ENCODE results near the gene CAPZB. TPM values are rescaled to one million over a fixed set of nuclear protein-coding genes. Genes with fewer than 3 reads are reported as not detected.

CAPZB gene
- total RNA-seq, 1 donor from 2014 or later, result 93.6 TPM

DNA sequence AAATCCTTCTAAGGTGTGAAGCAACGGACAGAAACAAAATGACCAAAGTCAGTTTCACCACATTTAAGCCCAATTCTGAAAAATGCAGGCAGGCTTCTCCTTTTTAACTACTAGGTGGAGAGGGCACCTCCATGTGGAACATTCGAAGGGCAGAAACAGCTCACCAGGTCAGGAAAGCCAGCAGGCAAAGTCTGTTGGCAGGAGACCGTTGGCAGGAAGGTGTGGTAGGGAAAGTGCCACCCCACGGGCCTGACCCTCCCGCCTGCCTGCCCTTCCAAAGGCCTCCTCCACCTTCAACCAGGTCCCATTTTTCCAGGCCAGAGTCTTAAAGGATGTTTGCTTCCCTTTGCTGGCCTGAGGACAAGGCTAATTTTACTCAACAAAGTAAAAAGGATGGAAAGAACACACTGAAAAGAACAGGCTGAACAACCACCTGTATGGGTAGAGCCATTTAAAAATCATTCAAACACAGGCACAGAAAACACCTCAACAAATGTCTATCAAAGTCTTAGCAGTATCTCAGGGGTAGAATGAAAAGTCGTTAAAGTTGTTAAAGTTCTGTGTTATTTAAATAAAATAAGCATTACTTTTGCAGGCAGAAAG, 26.4 kb downstream of the CAPZB start:
- Histone ChIP-seq H3K4me3 (ENCODE audit: low read depth, low read length) (no peak overlapping the region), H3K27me3 (ENCODE audit: control insufficient read depth, insufficient read depth, low read length) (no peaks in the 10 kb centered on the region), H3K36me3 (ENCODE audit: control insufficient read depth, insufficient read depth, low read length) (no peaks in the 10 kb centered on the region)
- TF ChIP-seq, protein P1, sequence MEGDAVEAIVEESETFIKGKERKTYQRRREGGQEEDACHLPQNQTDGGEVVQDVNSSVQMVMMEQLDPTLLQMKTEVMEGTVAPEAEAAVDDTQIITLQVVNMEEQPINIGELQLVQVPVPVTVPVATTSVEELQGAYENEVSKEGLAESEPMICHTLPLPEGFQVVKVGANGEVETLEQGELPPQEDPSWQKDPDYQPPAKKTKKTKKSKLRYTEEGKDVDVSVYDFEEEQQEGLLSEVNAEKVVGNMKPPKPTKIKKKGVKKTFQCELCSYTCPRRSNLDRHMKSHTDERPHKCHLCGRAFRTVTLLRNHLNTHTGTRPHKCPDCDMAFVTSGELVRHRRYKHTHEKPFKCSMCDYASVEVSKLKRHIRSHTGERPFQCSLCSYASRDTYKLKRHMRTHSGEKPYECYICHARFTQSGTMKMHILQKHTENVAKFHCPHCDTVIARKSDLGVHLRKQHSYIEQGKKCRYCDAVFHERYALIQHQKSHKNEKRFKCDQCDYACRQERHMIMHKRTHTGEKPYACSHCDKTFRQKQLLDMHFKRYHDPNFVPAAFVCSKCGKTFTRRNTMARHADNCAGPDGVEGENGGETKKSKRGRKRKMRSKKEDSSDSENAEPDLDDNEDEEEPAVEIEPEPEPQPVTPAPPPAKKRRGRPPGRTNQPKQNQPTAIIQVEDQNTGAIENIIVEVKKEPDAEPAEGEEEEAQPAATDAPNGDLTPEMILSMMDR (IDR thresholded peaks at IDR 0.05; ENCODE audit: insufficient read depth, low read length, poor library complexity, severe bottlenecking), result no peak
- no peak for DNase-seq (ENCODE audit: low read depth)

DNA sequence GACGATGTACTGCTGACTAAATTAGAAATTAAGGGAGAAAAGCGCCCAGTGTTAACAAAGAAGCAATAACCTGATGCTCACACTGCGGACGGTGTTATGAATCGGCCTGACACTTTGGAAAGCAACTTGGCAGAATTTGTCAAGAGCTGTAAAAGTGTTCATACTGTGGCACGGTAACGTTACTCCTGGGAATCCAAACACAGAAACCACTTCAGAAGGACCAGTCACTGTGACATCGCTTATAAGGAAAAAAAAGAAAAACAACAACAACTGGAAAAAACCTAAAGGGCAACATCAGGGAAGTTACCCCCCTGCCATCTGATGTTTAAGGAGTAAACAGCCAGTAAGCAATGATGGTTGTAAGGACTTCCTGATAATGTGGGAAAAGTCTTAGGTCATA, 27.7 kb downstream of the CAPZB start:
- Histone ChIP-seq H3K4me3 (ENCODE audit: low read depth, low read length) (no peak overlapping the region), H3K27me3 (ENCODE audit: control insufficient read depth, insufficient read depth, low read length) (no peaks in the 10 kb centered on the region), H3K36me3 (ENCODE audit: control insufficient read depth, insufficient read depth, low read length) (no peaks in the 10 kb centered on the region)
- TF ChIP-seq, protein P1 (IDR thresholded peaks at IDR 0.05; ENCODE audit: insufficient read depth, low read length, poor library complexity, severe bottlenecking), result no peak
- DNase-seq (ENCODE audit: low read depth), result no peak

DNA sequence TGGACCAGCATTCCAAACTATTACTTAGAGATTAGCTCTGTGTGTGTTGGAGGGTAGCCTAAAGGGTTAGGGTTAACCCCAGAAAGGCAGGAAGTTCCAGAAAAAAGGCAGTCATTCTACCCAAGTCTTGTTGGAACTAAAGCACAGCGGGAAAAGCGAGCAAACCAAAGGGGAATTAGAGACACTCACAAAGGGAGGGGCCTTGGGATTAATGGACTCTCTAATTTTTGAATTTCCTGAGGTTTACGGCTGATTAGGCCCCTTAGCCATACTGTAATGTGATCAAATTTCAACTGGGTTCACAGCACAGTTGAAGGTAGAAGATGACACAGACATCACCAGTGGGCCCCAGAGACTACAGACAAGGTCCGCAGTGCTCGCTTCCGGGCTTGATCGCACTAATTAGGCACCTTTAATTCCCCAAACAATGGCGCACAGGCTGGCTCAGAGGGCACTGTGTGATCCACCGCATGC, 28.3 kb downstream of the CAPZB start:
- Histone ChIP-seq H3K4me3 (ENCODE audit: low read depth, low read length) (no peak overlapping the region), H3K27me3 (ENCODE audit: control insufficient read depth, insufficient read depth, low read length) (no peaks in the 10 kb centered on the region), H3K36me3 (ENCODE audit: control insufficient read depth, insufficient read depth, low read length) (no peaks in the 10 kb centered on the region)
- DNase-seq (ENCODE audit: low read depth), result no peak
- TF ChIP-seq, protein P1 (IDR thresholded peaks at IDR 0.05; ENCODE audit: insufficient read depth, low read length, poor library complexity, severe bottlenecking), result no peak

DNA sequence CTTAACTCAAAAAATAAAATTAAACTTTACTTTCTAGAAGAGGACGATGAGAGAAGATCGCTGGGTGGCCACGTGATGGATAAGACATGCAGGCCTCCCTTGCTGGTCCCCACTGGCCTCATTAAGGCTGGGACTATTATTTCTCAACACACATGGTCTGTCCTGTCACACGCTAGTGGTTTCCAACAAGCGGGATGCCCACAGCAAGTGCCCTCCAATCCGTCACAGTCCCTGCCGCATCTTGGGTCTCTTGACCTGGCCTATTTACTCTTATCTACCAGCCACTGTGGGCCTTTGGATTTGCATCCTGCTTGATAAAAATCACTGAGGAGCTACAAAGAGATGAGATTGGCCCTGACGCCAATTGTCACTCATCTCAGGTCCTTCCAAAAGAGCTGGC, 30.0 kb downstream of the CAPZB start:
- H3K4me3 ChIP-seq (ENCODE audit: low read depth, low read length), result no peak overlapping the region
- H3K27me3 ChIP-seq (ENCODE audit: control insufficient read depth, insufficient read depth, low read length), result no peaks in the 10 kb centered on the region
- no peaks in the 10 kb centered on the region for H3K36me3 ChIP-seq (ENCODE audit: control insufficient read depth, insufficient read depth, low read length)
- TF ChIP-seq, protein P1 (IDR thresholded peaks at IDR 0.05; ENCODE audit: insufficient read depth, low read length, poor library complexity, severe bottlenecking), result no peak
- no peak for DNase-seq (ENCODE audit: low read depth)

DNA sequence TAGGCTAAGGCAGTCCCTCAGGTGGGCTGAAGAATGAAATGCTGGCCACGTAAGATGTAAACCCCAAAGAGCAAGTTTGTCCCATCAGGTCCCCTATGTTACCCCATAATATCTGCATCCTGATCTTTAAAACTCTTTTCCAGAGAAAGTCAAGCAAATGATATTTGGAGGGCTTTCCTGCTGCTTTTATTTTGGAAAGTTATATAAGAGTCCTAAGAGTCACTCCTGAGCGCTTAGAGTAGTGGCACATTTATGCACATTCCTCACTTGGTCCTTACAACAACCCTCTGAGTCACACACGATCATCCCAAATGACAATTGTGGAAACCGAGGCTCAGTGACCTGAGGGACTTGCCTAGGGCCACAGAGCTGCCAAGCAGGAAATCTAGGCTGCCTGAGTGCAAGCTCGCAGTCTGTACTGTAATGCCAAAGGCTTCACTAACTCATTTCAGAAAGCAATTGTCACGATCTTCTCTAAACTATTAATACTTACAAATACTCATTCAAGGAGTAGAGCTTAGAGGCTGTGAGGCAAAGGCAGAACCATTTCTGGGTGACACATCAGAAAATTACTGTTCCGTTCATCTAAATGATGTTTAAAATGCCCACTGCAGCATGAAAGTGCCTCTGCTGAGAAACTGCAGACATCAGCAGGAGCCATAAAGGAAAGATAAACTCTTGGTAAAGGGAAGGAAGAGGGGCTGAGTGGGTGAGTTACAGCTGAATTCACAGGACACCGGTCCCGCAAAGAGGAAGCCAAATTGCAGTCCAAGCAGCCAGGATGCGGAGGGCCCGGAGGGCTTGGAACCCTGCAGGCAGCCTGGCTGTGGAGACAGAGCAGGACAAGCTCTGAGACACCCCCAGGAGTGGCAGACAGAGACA, 30.8 kb downstream of the CAPZB start:
- Histone ChIP-seq H3K36me3 (ENCODE audit: control insufficient read depth, insufficient read depth, low read length) (no peaks in the 10 kb centered on the region), H3K27me3 (ENCODE audit: control insufficient read depth, insufficient read depth, low read length) (no peaks in the 10 kb centered on the region), H3K4me3 (ENCODE audit: low read depth, low read length) (no peak overlapping the region)
- TF ChIP-seq, protein P1 (IDR thresholded peaks at IDR 0.05; ENCODE audit: insufficient read depth, low read length, poor library complexity, severe bottlenecking), result no peak
- no peak for DNase-seq (ENCODE audit: low read depth)
